Stimulated activated CD8-positive, alpha-beta memory T cell treated with anti-CD3 and anti-CD28 coated beads, Interleukin-15, amount 100 ng/mL, for 48 hours (primary cell): ENCODE results near the gene OR6V1.

ENCODE experiments used
- DNase-seq, 2 donors: peaks; one replicate each; pipeline ENCODE4 v3.0.0-alpha.2; 2020; ENCODE audit warnings: low read depth in 2 of 2

The OR6V1 gene, protein sequence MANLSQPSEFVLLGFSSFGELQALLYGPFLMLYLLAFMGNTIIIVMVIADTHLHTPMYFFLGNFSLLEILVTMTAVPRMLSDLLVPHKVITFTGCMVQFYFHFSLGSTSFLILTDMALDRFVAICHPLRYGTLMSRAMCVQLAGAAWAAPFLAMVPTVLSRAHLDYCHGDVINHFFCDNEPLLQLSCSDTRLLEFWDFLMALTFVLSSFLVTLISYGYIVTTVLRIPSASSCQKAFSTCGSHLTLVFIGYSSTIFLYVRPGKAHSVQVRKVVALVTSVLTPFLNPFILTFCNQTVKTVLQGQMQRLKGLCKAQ

DNA sequence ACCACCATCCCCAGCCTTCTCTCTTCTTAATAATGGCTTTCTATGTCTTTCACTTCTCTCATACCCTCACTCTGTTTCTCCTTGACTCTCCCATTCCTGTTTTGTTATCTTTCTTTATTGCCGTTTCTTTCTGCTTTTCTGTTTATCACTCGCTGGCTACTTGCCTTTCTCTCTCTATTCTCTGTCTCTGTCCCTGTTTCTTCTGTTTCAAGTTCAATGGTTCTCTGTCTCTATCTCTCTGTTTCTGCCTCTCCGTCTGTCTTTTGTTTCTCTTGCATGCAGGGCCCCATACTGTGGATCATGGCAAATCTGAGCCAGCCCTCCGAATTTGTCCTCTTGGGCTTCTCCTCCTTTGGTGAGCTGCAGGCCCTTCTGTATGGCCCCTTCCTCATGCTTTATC is at the start of gene OR6V1:
Gene OR6V1 (plus strand): TSS at position 301 of the 400 bp plus-strand sequence. CDS start 0 bp downstream, at position 301.
- no peak for DNase-seq

DNA sequence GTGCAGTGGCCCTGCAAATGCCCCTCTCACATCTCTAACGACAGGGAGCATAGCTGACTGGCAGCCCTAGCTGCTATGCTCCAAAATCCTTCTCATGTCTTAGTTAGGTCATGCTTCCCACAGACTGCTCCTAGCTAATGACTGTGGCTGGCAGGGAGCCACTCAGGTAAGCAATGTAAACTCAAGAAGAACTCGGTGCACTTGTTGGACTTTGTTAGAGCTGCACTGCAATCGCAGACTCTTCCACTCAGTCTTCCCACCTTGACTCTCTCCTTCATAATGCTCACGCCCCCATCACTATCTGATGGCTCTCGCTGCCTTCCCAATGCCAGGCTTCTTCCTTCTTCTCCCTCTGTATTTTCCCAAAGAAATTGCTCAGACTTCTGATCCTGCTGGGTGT is 49.2 kb upstream of the OR6V1 start:
- DNase-seq = no peak

DNA sequence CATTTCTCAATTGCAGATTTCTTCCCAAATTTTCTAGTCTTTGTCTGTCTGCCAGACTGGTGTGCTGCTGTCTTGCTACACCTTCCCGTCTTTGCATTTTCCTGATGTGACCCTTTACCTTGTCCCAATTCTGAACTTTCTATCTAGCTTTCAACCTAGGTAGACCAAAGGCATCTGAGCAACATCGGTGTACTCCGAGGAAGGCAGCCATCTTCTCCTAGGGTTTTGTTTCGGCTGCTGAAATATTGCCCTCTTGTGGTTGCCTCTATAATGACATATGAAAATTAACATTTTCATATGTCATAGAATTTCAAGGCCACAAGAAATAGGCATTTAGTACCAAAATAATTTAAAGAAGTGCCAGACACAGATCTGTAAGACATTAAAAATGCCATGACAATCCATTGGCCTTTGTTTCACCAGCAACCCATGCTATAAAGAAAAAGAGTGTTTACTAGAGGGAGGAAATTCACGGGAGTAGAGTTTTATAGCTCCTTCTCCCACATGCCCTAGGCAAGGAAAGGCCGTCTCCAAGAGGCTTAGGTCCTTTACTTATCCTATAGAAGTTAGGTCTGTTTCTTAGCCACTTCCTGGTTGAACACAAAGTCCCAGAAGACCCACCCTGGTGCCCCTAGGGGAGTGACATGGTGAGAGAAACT is 48.6 kb upstream of the OR6V1 start:
- DNase-seq = no peak

DNA sequence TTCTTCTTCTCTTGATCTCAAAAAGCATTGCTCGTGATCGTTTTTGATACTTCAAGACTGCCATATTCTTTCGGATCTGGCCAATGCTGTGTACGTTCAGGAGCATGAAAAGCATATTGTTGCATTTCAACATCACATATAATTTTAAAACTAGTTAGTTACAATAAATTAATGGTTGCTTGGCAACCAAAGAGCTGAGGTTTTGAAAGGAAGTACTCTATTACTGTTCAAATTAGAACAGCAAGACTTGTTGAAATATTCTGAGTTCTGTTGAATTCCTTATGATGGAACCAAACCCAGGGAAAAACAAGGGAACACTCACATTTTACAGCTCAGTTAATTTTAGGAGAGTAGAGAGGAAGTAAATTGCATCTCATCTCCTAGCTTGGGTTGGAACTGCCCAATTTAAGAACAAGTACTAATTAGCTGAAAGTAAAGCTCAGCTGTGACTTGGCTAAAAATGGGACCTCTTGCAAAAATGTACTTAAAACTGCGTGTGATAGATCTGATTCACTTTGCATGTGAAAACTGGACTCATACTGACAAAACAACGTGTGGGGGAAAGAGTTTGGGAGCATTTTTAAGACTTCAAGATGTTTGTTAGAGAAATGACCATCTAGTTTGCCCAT is 46.4 kb upstream of the OR6V1 start:
- DNase-seq = no peak

DNA sequence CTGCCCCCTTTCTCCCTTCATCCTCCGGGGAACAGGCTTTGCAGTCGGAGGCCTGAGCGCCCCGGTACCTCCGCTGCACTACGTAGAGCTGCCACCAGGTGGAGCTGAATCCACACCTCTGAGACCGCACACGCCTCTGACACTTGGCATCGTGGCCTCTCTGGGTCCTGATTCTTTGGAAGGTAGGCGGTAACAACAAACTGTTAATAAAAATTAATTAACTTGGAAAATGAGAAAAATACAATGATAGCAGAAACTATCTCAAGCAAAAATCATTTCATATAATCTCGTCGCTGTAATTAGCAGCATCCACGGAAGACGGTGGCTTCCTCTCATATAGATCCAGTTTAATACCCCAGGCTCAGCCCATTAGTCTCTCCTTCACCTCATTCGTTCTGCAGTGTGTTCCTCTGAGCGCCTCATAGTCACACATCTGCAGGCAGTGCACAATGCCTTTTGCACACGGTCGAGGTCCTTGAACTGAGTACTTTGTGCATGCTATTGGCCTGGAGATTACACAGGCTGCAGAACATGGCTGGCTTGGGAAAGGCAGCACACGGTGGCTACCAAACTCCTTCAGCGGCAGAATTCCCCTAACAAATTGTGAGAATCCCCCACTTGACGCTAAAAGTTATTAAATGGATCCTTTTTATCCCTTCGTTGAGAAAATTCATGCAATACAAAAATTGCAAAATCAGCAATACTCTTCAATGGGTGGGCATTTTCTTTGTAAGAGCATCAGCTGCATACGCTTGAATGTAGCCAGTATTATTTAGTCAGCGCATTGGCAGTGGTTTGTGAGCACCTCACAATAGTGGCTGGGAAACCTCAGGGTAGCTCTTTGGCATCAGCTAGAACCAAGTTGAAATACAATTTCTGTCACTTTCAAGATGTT is 43.9 kb upstream of the OR6V1 start:
- DNase-seq = peak; percentile 51 to 56

DNA sequence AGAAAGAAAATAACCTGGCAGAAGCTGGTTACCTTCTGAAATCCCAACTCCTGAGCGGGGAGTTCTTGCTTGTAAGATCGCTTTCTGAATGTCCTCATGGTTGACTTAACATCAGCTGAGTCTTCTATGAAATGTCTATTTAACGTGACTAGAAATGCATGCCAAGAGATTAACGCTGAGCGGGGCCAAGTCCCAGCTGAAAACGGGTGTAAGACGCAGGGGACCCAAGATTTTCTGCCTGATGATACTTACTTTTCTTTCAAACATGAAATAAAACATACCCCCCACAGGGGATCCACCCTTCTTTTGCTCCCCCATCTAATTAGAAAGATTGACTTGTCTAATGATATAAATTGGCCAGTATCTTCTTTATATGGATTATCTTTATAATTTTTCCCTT is 40.1 kb upstream of the OR6V1 start:
- DNase-seq = no peak

DNA sequence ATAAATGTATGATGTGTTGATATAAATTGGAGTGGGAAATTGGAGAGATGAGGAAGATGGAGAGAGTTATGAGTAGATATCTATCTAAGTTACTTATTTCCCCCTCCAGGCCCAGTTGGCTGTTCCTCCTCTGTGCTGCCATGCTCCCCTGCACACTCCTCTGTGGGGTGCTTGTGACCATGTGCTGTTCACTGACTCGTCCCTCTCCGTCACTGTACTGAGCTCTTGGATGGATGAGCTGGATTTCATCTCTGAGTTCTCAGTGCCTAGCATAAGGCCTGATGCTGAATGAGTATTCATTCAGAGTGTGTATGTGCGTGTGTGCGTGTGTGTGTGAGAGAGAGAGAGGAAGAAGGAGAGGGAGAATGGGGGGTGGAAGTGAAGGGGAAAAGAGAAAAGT is 39.7 kb upstream of the OR6V1 start:
- no peak for DNase-seq

DNA sequence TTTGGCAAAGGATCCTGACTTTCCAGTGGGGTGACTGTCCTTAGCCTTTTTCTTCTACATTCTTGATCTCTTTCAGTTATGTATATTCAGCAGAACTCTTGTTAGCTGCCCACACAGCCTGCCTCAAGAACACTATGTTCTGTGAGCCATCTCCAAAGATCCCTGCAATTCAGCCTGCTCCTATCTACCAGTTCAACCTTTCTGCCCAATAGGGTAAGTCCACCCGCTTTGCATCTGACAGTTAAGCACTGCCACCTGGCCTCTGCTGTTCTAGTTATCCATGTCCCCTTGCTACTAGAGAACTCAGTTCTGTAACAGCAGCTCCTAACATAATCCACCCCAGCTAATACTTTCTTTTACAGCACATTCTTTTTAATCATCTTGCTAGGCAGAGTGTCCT is 38.7 kb upstream of the OR6V1 start:
- no peak for DNase-seq

DNA sequence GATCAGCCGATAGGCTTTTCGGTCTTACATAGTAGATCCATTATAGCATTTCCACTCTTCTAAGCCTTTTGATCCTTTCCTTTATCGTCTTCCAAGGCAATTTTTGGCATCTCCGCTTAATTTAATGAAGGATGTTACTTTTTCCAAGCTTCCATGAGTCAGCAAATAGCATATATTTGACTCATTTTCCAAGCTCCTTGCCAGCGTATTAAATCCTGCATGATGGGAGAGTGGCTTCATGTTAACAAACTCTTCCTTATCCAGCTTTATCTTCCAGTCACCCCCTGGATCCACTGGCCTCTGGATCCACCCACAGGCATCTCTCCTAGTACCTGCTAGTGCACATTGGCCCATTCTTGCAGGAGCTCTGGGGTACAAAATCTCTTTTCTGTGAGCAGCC is 38.2 kb upstream of the OR6V1 start:
- no peak for DNase-seq

DNA sequence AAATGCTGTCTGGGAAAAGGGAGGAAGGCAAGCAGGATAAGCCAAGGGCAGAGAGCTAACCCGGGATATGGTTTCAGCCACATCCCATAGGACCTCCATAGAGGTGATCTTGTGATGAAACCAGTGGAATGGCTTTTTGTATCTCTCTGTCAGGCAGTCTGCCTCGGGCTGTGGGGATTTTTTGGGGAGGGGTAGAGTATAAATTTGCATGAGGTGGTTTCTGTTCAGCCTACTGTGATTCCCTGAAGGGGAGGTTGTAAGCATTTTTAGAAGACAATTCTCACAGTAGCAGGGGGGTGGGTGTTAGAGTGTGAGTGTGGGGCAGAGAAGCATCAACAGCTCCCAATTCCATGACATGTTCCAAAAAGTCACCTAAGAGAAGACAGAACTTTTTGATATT is 37.1 kb upstream of the OR6V1 start:
- no peak for DNase-seq

DNA sequence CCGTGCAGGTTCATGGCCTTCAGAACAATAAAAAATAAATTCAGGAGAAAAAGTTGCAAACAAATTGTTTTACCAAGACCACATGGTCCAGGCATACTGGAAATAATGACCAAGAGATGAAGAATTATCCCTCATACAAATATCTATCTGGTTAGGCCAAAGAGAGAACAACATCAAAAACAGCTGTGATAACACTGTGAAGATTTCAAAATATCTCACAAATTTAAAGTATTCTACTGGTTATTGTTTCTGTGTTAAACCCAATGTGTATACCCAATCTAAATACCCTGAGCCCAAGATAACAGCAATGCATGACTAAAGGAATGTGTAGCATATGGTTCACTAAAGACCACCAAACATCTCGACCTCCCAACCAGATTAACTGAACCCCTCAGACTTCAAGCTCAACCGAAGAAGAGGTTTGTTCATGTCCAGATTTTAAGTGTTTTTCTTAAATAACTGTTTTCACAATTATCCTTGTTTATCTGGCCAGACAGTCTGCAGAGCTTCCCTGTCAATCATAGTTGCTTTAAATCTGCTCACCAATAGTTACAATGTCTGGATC is 36.1 kb upstream of the OR6V1 start:
- no peak for DNase-seq

DNA sequence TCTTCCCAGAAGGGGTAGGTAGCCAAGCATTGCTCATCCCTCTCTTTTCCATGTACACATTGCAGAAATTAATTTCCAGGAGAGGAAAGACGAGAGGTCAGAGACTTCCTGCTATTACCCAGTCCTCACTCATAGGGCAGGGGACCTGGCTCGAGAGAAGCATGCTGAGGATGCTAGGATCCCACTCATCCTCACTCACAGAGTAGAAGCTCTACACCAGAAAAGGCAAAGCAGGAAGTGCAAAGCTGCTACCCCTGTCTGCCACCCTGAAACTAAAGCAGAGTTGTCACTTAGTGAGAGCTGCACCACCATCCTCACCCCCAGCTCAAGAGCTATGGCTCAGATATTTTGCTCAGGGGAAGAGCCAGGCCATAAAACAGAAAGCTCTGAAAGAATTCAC is 35.1 kb upstream of the OR6V1 start:
- no peak for DNase-seq

DNA sequence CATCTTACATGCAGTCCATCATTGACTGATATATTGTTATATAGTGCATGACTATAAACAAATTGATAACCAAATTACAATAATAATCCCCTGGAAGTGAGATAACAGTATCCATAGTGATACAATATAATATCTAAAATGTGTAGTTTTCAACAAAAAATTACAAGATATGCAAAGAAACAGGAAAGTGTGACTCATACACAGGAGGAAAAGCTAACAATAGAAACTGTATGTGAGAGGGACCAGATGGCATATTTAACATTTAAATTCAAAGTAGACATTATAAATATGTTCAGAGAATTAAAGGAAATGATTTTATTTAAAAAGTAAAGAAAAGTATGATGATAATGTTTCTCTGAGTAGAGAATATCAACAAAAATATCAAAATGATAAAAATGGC is 33.2 kb upstream of the OR6V1 start:
- DNase-seq = no peak

DNA sequence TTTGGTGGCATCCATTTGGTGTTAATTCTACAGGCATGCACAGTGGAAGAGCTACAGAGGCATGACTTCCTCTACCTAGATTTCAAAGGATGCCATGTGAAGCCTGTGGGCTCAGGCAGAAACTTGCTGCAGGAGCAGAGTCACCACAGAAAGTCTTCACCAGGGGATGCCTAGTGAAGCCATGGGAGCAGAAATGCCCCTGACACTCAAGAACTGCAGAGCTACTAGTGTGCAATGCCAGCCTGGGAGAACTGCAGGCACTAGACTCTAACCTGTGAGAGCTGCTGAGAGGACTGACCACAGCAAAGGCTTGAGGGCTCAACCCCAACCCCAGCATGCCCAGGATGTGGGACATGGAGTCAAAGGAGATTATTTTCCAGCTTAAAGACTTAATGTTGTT is 29.1 kb upstream of the OR6V1 start:
- no peak for DNase-seq

DNA sequence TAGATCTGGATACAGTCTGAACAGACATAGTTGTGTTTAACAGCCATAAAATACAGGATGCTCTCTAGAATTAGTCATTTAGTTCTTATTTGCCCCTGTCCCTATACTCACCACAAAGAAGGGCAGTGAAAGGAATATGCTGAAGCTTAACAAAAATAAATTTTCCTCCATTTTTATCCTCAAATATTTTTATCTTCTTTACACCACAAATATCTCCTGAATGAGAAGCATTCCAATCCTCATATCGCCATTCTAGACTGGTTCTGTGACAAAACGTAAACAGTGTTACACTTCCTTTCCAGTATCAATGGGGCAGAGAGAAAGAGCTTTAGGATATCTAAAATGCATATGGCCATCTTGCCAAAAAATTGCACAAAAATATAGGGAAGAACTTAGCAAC is 26.8 kb upstream of the OR6V1 start:
- DNase-seq = no peak

DNA sequence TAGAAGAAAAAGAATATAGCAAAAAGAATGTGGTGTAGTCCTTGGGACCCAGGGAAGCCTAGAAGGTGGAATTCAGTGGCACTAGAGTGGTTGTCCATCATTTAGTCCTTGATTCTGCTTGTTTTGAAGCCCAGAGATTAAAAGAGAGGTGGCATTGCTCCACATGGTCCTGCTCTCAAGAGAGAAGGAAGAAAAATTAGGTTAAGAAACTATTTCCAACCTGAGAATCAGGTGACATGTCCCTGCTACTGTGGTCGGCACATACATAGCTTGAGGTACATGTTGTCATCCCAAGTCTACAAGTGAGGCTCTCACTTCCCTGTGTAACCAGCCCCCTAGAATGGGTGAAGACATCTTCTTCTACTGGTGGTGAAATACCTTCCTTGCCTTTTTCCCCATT is 25.1 kb upstream of the OR6V1 start, which contains the start of gene OR9A2:
Gene OR9A2 (minus strand): TSS at position 101 of the 400 bp plus-strand sequence. CDS start 0 bp downstream, at position 101.
- no peak for DNase-seq

DNA sequence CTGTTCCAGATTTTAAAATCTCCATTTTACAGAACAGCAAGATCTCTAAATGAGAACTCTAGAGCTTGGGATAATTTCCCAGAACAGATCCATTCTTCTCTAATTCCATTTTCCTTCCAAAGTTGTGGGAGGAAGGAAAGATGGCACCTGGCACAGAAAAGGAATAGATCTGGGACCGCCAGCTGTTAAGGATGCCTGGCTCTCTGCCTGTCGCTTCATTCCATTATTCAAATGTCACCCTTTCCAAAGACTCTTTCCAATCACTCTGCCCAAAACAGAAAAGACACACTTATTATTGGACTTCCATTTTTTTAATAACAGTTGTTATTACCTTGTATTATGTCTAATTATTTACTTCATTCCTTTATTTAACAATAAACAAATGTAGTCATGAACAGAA is 24.5 kb upstream of the OR6V1 start:
- DNase-seq = no peak

DNA sequence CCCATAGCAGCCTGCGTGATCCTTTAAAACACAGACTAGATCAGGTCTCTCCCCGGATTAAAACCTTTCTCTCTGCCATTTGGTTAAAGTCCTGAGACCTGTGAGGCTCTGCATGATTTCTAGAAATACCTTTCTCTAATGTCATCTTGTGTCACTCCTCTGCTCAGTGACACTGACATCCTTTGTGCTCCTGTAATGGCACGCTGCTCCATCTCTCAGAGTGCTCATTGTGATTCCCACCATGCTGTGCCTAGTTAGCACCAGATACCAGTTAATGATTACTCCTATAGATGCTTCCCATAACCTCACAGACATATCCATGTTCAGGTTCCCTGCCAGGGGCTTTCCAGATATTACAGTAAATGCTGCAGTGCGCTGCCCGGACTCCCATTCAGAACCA is 13.5 kb upstream of the OR6V1 start:
- no peak for DNase-seq

DNA sequence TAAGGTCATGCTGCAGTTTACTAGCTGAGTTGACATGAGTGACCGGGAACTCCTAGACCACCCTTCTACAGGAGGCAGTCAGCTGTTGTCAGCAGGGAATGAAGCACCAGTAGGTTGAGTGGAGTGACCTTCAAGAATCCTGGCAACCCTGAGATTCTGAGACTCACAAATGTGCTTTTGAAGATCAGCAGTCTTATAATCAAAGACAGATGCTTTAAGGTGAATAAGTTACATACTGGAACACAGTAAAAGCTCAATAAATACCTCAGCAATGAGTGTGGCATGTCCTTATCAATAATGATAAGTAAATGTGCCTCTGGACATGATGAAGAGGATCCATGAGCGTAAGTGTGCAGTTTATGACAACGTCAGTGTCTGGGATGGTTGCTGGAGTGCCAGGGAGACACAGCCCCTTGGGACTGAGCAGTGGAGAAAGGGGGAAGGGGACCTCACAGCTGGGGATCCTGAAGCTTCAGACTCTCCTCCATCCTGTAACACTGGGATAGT is 11.9 kb upstream of the OR6V1 start:
- DNase-seq = no peak

DNA sequence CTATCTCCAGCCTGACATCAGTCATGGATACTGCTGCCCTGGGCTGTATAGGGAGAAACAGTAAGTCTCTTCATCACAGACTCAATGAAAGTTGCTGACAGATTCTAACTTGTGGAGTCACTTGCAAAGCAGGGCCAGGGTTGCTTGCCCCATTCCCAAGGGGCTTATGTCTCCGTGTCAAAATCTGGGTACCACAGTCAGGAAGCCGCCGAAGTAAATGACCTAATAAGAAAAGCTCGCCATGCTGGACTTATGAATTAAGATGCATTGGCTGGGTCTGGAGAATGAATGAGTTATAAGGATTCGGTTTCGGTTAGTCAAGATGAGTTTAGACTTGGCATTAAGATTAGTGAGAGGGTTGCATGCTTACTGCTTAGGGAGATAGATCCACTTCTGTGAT is 10.8 kb upstream of the OR6V1 start:
- DNase-seq = no peak

DNA sequence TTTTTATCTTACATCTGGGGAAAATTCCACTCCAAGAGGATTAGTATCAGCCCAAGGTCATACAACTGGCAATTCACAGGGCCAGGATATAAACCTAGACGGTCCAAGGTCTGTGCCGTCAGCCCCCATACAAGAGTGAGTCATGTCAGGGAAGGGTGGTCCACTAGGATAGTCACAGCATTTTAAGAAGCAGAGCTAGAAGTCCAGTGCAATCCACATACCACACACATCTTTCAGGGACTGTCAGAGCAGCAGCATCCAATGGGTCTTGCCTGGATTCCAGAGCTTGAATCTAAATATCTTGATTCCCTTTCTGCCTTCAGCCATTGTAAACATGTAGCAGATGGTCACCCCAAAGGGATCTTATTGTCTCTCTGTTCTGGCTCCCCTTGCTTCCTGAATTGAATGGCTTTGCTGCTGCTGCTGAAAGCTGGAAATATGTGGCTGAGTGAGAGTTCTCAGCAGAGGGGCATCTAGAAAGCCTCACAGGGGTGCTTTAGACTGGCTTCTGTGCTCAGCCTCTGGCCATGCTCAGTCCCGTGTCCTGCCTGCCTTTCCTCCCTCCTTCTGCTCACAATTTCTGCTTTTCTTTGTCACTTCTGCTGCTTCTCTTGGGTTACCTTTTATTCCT is 9.9 kb upstream of the OR6V1 start:
- DNase-seq = no peak
